Endodermal cell (in vitro differentiated cells): ENCODE measurements around the gene RNF10. TPM values are rescaled to one million over a fixed set of nuclear protein-coding genes. Genes with fewer than 3 reads are reported as not detected.

ENCODE experiments used
- DNase-seq: peaks from one replicate; pipeline ENCODE4 v3.0.0-alpha.2; 2017
- H3K27ac ChIP-seq: 2 replicates; pipeline ENCODE4 v1.5.1; 2013; ENCODE audit warnings: mild to moderate bottlenecking, low read depth, low read length, moderate library complexity
- H3K27me3 ChIP-seq: 2 replicates; pipeline ENCODE4 v1.6.1; 2013; ENCODE audit warnings: mild to moderate bottlenecking, low read length, moderate library complexity; ENCODE audit not compliant: insufficient read depth, control insufficient read depth, poor library complexity, severe bottlenecking
- H3K36me3 ChIP-seq: 2 replicates; pipeline ENCODE4 v1.7.0; 2013; ENCODE audit warnings: mild to moderate bottlenecking, low read length, moderate library complexity; ENCODE audit not compliant: control insufficient read depth, insufficient read depth
- H3K4me1 ChIP-seq: one replicate; pipeline ENCODE4 v1.7.0; 2013; ENCODE audit warnings: low read length; ENCODE audit not compliant: control insufficient read depth, insufficient read depth
- H3K4me3 ChIP-seq: 2 replicates; pipeline ENCODE4 v1.5.1; 2013; ENCODE audit warnings: mild to moderate bottlenecking, low read length, moderate library complexity
- H3K9ac ChIP-seq: 2 replicates; pipeline ENCODE4 v1.6.1; 2013; ENCODE audit warnings: mild to moderate bottlenecking, low read length, moderate library complexity; ENCODE audit not compliant: poor library complexity, severe bottlenecking; ENCODE audit errors: extremely low read depth
- H3K9me3 ChIP-seq: 2 replicates; pipeline ENCODE4 v1.6.1; 2013; ENCODE audit warnings: mild to moderate bottlenecking, low read length, moderate library complexity; ENCODE audit not compliant: control insufficient read depth
- H3K27ac Mint-ChIP-seq: 2 replicates; pipeline ENCODE4 v1.8.0; 2020; ENCODE audit warnings: mixed read lengths
- H3K27me3 Mint-ChIP-seq: 2 replicates; pipeline ENCODE4 v1.8.0; 2021; ENCODE audit warnings: mild to moderate bottlenecking, mixed read lengths; ENCODE audit not compliant: insufficient read depth
- H3K36me3 Mint-ChIP-seq: 2 replicates; pipeline ENCODE4 v1.8.0; 2020; ENCODE audit warnings: low read depth, mixed read lengths
- H3K4me1 Mint-ChIP-seq: 2 replicates; pipeline ENCODE4 v1.8.0; 2020; ENCODE audit warnings: mixed read lengths
- H3K4me3 Mint-ChIP-seq: 2 replicates; pipeline ENCODE4 v1.8.0; 2020; ENCODE audit warnings: mild to moderate bottlenecking, moderate library complexity, mixed read lengths
- H3K9me3 Mint-ChIP-seq: 2 replicates; pipeline ENCODE4 v1.8.0; 2020; ENCODE audit warnings: mild to moderate bottlenecking, mixed read lengths
- CTCF ChIP-seq: fragments of 200-600 bp; sonication (generic); conservative IDR thresholded peaks from 2 replicates; pipeline ENCODE4 v1.5.0; 2021; ENCODE audit warnings: antibody characterized with exemption, mild to moderate bottlenecking
- WGBS, 2 experiments: methylation state at CpG; one replicate each; pipeline versions ENCODE4 v1.1.5 to v1.1.7; 2013; ENCODE audit warnings: missing lambda C conversion rate in 2 of 2, mixed read lengths in 1 of 2; ENCODE audit not compliant: insufficient coverage in 1 of 2, insufficient read length in 1 of 2; 5-methylcytosine and 5-hydroxymethylcytosine counted together
- total RNA-seq, 2 donors: library from RNA; stranded (reverse); fragmentation: NEBNext Ultra II Directional in 1 of 2; extraction: Animal tissue kit (Norgen Biotek cat#: 25700) in 1 of 2; gene quantifications; 2 replicates in 1 of 2; 3 replicates in 1 of 2; pipeline ENCODE4 v1.2.1, GENCODE V29; 2021

Gene RNF10
- total RNA-seq, 2 donors from 2014 or later = 167 to 182 TPM

- peaks cover 11% of the 10 kb centered on the region for H3K4me1 Mint-ChIP-seq
- Histone ChIP-seq H3K36me3 (no peaks in the 10 kb centered on the region), H3K9me3 (no peaks in the 10 kb centered on the region), H3K27ac (no peak overlapping the region), H3K9ac (no peak overlapping the region), H3K4me3 (no peak overlapping the region), H3K4me1 (peaks cover 7% of the 10 kb centered on the region), H3K27me3 (no peaks in the 10 kb centered on the region)
- DNase-seq = no peak
- no peak for TF ChIP-seq CTCF
- H3K36me3 Mint-ChIP-seq = peaks cover 7% of the 10 kb centered on the region
- H3K4me3 Mint-ChIP-seq = no peak overlapping the region
- peak overlapping the region; percentile 5 for H3K27ac Mint-ChIP-seq
- WGBS, 2 experiments = 72 to 77% methylated on average over 5 of the region's 5 CpGs
- no peaks in the 10 kb centered on the region for H3K9me3 Mint-ChIP-seq
- H3K27me3 Mint-ChIP-seq = no peaks in the 10 kb centered on the region
These were observed 46.0 kb upstream of the RNF10 start for GRCh38 chr12:120488057-120488640.

- peaks cover 7% of the 10 kb centered on the region for H3K36me3 Mint-ChIP-seq
- H3K9ac ChIP-seq = no peak overlapping the region
- H3K4me1 Mint-ChIP-seq = peaks cover 3% of the 10 kb centered on the region
- no peaks in the 10 kb centered on the region for H3K9me3 ChIP-seq
- no peak overlapping the region for H3K4me3 ChIP-seq
- H3K4me3 Mint-ChIP-seq = no peak overlapping the region
- no peak overlapping the region for H3K27ac Mint-ChIP-seq
- H3K27me3 Mint-ChIP-seq = no peaks in the 10 kb centered on the region
- H3K27ac ChIP-seq = no peak overlapping the region
- no peak for DNase-seq
- H3K9me3 Mint-ChIP-seq = no peaks in the 10 kb centered on the region
- H3K36me3 ChIP-seq = no peaks in the 10 kb centered on the region
- H3K4me1 ChIP-seq = peaks cover 4% of the 10 kb centered on the region
- no peaks in the 10 kb centered on the region for H3K27me3 ChIP-seq
- 82 to 92% methylated on average over 3 to 4 of the region's 4 CpGs for WGBS, 2 experiments
- TF ChIP-seq CTCF = no peak
These were observed 45.1 kb upstream of the RNF10 start for GRCh38 chr12:120489018-120489417.

- H3K4me1 ChIP-seq = peaks cover 4% of the 10 kb centered on the region
- peaks cover 7% of the 10 kb centered on the region for H3K36me3 Mint-ChIP-seq
- no peak for TF ChIP-seq CTCF
- no peaks in the 10 kb centered on the region for H3K9me3 ChIP-seq
- no peaks in the 10 kb centered on the region for H3K9me3 Mint-ChIP-seq
- DNase-seq = no peak
- H3K4me3 ChIP-seq = no peak overlapping the region
- no peak overlapping the region for H3K4me3 Mint-ChIP-seq
- no peaks in the 10 kb centered on the region for H3K36me3 ChIP-seq
- no peaks in the 10 kb centered on the region for H3K27me3 ChIP-seq
- no peaks in the 10 kb centered on the region for H3K27me3 Mint-ChIP-seq
- H3K27ac ChIP-seq = no peak overlapping the region
- H3K4me1 Mint-ChIP-seq = peaks cover 8% of the 10 kb centered on the region
- H3K9ac ChIP-seq = no peak overlapping the region
- WGBS, 2 experiments = 88 to 100% methylated on average over 1 to 5 of the region's 5 CpGs
- peak overlapping the region; percentile 56 for H3K27ac Mint-ChIP-seq
These were observed 43.8 kb upstream of the RNF10 start for GRCh38 chr12:120490325-120490724.
